ENCODE data around the gene DNAJC5G.
"Not testable (repeated sequence)": the region's sequence is repeated elsewhere in the genome, so short reads cannot be mapped to it uniquely, and the experiment has no call there.

DNAJC5G gene

GRCh38 chr2:27314709-27315108, 39.5 kb downstream of the DNAJC5G start:
- ChIA-PET POLR2A (interaction anchor here (1.2 kb wide), 2 partner anchors 8 to 11 kb away, joined by 6 to 7 read pairs; partner anchors contain the start of gene MPV17), CTCF (interaction anchor here (0.7 to 1.3 kb wide), 2 partner anchors 12 to 223 kb away, joined by 3 read pairs; no protein-coding TSS in a partner anchor)
- no peak for TF ChIP-seq L3MBTL2 (conservative IDR thresholded peaks at IDR 0.05)
- TF ChIP-seq TARDBP (IDR thresholded peaks at IDR 0.05), result no peak
- TF ChIP-seq FOXA1 (IDR thresholded peaks at IDR 0.05), result no peak
- no peak for TF ChIP-seq SP1 (IDR thresholded peaks at IDR 0.05)
- TF ChIP-seq SUZ12 (IDR thresholded peaks at IDR 0.05), result no peak
- TF ChIP-seq FOXK2 (IDR thresholded peaks at IDR 0.05), result no peak
- TF ChIP-seq ARNT (IDR thresholded peaks at IDR 0.05), result no peak
- no peak for TF ChIP-seq HDGF (IDR thresholded peaks at IDR 0.05; ENCODE audit: borderline replicate concordance)
- no peak for TF ChIP-seq BHLHE40 (IDR thresholded peaks at IDR 0.05; ENCODE audit: borderline replicate concordance)
- no peak for TF ChIP-seq CTBP1 (IDR thresholded peaks at IDR 0.05; ENCODE audit: borderline replicate concordance)
- no peak for DNase-seq (ENCODE audit: extremely low spot score)

GRCh38 chr2:27315122-27315521, 39.9 kb downstream of the DNAJC5G start:
- ChIA-PET POLR2A (no interaction called here), CTCF (no interaction called here)
- DNase-seq (ENCODE audit: extremely low spot score), result no peak
- TF ChIP-seq ARNT (IDR thresholded peaks at IDR 0.05), result no peak
- no peak for TF ChIP-seq FOXA1 (IDR thresholded peaks at IDR 0.05)
- TF ChIP-seq TARDBP (IDR thresholded peaks at IDR 0.05), result no peak

- no peak for TF ChIP-seq NFRKB (IDR thresholded peaks at IDR 0.05)
- CTCF ChIA-PET, result no interaction called here
- no peak for DNase-seq (ENCODE audit: extremely low spot score)
- POLR2A ChIA-PET, result no interaction called here
Measured at GRCh38 chr2:27316655-27317412, 41.6 kb downstream of the DNAJC5G start.

- CTCF ChIA-PET; DNase-seq (ENCODE audit: extremely low spot score); POLR2A ChIA-PET: not testable (repeated sequence)
Measured at GRCh38 chr2:27319839-27320238, 44.6 kb downstream of the DNAJC5G start.

- CTCF ChIA-PET, result no interaction called here
- TF ChIP-seq SUZ12 (IDR thresholded peaks at IDR 0.05) (no peak), PKNOX1 (IDR thresholded peaks at IDR 0.05) (peak; percentile 25; the same call in 1 of the 2 replicates)
- peak; percentile 52 for DNase-seq (ENCODE audit: extremely low spot score)
- POLR2A ChIA-PET, result no interaction called here
Measured at GRCh38 chr2:27320958-27321543, 45.8 kb downstream of the DNAJC5G start.

- ChIA-PET POLR2A (interaction anchor here (0.6 to 2.3 kb wide), 10 partner anchors 8 to 58 kb away, joined by 3 to 17 read pairs (median 7); partner anchors contain the start of gene GTF3C2), CTCF (interaction anchor here (0.7 kb wide), 1 partner anchor 18 kb away, joined by 3 read pairs; no protein-coding TSS in a partner anchor)
- DNase-seq (ENCODE audit: extremely low spot score), result peak; percentile 21
- no peak for TF ChIP-seq BHLHE40 (IDR thresholded peaks at IDR 0.05; ENCODE audit: borderline replicate concordance)
- no peak for TF ChIP-seq ARNT (IDR thresholded peaks at IDR 0.05)
- TF ChIP-seq TARDBP (IDR thresholded peaks at IDR 0.05), result no peak
- TF ChIP-seq ELF4 (IDR thresholded peaks at IDR 0.05), result no peak
- no peak for TF ChIP-seq ZNF384 (IDR thresholded peaks at IDR 0.05)
- no peak for TF ChIP-seq HDGF (IDR thresholded peaks at IDR 0.05; ENCODE audit: borderline replicate concordance)
- TF ChIP-seq SP1 (IDR thresholded peaks at IDR 0.05), result no peak
- TF ChIP-seq FOXA1 (IDR thresholded peaks at IDR 0.05), result no peak
- TF ChIP-seq NFRKB (IDR thresholded peaks at IDR 0.05), result no peak
- no peak for TF ChIP-seq FOXK2 (IDR thresholded peaks at IDR 0.05)
- no peak for TF ChIP-seq SUZ12 (IDR thresholded peaks at IDR 0.05)
- no peak for TF ChIP-seq LEF1 (IDR thresholded peaks at IDR 0.05; ENCODE audit: borderline replicate concordance)
- no peak for TF ChIP-seq PKNOX1 (IDR thresholded peaks at IDR 0.05)
- no peak for TF ChIP-seq FOXM1 (IDR thresholded peaks at IDR 0.05; ENCODE audit: borderline replicate concordance)
- no peak for TF ChIP-seq L3MBTL2 (conservative IDR thresholded peaks at IDR 0.05)
Measured at GRCh38 chr2:27322301-27322765, 47.1 kb downstream of the DNAJC5G start.

GRCh38 chr2:27322766-27323595, 47.7 kb downstream of the DNAJC5G start, which contains the start of gene MPV17:
Gene MPV17 (minus strand): TSS chr2:27323097. CDS start chr2:27322517, 580 bp downstream.
- ChIA-PET CTCF (interaction anchor here (0.6 to 0.7 kb wide), 2 partner anchors 17 to 208 kb away, joined by 3 read pairs; no protein-coding TSS in a partner anchor), POLR2A (interaction anchor here (0.6 to 2.3 kb wide), 16 partner anchors 9 to 58 kb away, joined by 3 to 17 read pairs (median 6); partner anchors contain the start of gene GTF3C2)
- no peak for TF ChIP-seq ZNF384 (IDR thresholded peaks at IDR 0.05)
- peak; percentile 95 for TF ChIP-seq PKNOX1 (IDR thresholded peaks at IDR 0.05)
- peak; percentile 62 for TF ChIP-seq L3MBTL2 (conservative IDR thresholded peaks at IDR 0.05)
- TF ChIP-seq TARDBP (IDR thresholded peaks at IDR 0.05), result no peak
- TF ChIP-seq ELF4 (IDR thresholded peaks at IDR 0.05), result 0 out of 2 replicates have a peak, but pooled peaks have one; percentile 31
- peak; percentile 95 for DNase-seq (ENCODE audit: extremely low spot score)
